GM15510 (cell line): Measurements from ENCODE around the gene AGTRAP.

Source experiments
- POLR2A ChIP-seq: IDR thresholded peaks from 3 replicates; pipeline ENCODE4 v1.6.1; 2011; ENCODE audit warnings: borderline replicate concordance; ENCODE audit not compliant: insufficient read length; ENCODE audit errors: extremely low read depth

The AGTRAP gene

DNA sequence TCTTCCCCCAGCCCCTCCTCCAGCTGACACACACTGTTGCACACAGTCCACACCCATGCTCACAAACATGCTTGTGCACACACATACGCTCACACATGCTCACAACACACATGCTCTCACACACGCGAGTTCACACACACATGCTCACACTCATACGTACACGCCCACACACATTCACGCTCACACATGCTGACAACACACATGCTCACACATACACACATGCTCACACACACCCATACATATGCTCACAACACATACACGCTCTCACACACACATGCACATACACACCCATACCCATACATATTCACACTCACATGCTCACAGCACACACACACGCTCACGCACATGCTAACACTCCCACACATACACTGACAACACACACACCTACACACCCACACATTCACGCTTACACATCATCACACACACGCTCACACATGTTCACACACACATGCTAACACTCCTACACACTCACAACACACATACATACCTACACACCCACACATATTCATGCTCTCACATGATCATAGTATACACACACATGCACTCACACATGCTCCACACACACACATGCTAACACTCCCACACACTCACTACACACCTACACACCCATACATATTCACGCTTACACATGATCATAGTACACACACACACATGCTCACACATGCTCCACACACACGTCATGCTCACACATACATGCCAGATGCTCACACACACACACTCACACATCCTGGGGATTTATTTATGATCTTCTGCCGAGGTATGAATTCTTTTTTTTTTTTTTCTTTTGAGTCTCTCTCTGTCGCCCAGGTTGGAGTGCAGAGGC lies 33.7 kb upstream of the AGTRAP start:
- TF ChIP-seq POLR2A = no peak

- no peak for TF ChIP-seq POLR2A
Measured at GRCh38 chr1:11703357-11704193, 32.4 kb upstream of the AGTRAP start.

DNA sequence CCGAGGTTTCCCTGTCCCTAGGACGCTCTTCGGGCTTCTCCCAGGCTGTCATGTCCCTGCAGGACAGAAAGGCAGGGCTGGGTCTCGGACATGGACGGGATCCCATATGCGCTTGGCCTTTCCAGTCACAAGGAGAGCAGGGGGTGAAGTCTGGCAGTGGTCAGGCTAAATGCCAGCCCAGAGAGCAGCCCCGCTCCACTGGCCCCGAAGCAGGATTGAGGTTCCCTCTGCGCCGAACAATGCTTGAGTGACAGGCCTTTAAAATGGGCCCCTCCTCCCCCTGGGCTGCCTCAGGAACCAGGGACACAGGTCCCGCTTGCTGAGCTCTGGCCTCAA lies 31.8 kb upstream of the AGTRAP start:
- TF ChIP-seq POLR2A = no peak

GRCh38 chr1:11704691-11705475 lies 31.1 kb upstream of the AGTRAP start:
- TF ChIP-seq POLR2A = no peak

- no peak for TF ChIP-seq POLR2A
Measured at GRCh38 chr1:11705596-11705995, 30.3 kb upstream of the AGTRAP start.

GRCh38 chr1:11706292-11706691 lies 29.6 kb upstream of the AGTRAP start:
- no peak for TF ChIP-seq POLR2A

GRCh38 chr1:11707621-11708276 lies 28.2 kb upstream of the AGTRAP start:
- TF ChIP-seq POLR2A = no peak

DNA sequence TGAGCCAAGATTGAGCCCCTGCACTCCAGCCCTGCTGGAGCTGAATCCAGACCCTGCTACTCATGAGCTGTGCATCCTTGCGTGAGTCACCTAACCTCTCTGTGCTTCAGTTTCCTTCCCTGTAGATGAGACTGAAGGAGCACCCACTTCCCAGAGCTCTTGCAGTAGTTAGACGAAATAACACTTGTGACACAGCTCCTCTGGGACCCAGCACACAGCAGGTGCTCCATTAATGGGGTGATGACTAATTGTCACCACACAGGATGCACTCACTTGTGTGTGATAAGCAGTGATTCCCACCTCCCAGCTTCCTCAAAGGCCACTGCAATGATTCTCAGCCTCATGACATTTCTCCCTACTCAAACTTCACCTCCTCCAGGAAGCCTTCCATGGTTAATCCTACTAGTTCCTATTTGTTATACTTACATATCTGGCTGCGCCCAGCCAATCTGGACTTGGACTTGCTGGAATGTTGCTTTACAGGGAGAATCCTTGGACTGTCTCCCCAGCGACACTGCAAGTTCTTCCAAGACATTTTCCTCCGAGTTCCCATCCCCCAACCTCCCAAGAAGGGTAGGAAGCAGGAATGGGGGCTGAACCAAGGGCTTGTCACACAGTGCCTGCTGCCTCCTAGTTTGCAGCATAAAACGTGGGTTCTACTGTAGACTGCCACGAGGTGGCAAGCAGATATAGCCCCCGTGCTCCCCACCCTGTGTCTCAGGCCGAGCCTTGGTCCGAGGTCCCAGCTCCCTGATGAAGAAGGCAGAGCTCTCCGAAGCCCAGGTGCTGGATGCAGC lies 27.2 kb upstream of the AGTRAP start:
- no peak for TF ChIP-seq POLR2A

DNA sequence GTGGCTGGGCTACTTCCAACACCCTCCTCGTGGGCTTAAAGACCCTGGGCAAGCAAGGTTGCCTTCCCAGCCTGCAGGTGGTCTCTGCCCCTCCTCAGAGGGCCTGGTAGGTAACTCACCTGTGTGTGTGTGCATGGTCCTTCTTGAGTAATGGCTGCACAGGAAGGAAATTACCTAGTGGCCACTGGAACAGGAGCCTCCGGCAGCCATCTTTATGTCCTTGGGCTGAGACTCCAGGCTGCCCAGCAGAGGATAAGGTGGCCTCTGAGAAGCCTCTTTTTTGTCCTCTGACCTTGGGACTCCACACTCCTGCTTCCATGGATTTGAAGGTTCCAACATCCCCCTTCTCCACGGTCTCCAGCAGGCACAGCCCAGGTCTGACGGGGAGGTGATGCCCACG lies 24.4 kb upstream of the AGTRAP start:
- TF ChIP-seq POLR2A = no peak

- no peak for TF ChIP-seq POLR2A
Measured at GRCh38 chr1:11712285-11712684, 23.7 kb upstream of the AGTRAP start.

DNA sequence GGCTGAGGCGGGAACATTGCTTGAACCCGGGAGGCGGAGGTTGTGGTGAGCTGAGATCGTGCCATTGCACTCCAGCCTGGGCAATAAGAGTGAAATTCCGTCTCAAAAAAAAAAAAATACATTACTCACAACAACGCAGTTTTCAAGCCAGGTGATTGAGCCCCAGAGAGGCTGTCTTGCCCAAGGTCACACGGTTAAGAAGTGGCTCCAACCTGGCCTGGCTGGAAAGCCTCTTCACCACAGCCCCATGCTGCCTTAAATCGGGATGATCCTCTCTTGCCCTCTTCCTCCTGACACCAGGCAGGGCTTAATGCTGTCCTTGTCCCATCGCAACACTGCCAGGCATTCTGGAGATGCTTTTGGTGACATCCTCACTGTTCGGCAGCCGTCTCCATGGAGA lies 22.8 kb upstream of the AGTRAP start:
- TF ChIP-seq POLR2A = no peak

DNA sequence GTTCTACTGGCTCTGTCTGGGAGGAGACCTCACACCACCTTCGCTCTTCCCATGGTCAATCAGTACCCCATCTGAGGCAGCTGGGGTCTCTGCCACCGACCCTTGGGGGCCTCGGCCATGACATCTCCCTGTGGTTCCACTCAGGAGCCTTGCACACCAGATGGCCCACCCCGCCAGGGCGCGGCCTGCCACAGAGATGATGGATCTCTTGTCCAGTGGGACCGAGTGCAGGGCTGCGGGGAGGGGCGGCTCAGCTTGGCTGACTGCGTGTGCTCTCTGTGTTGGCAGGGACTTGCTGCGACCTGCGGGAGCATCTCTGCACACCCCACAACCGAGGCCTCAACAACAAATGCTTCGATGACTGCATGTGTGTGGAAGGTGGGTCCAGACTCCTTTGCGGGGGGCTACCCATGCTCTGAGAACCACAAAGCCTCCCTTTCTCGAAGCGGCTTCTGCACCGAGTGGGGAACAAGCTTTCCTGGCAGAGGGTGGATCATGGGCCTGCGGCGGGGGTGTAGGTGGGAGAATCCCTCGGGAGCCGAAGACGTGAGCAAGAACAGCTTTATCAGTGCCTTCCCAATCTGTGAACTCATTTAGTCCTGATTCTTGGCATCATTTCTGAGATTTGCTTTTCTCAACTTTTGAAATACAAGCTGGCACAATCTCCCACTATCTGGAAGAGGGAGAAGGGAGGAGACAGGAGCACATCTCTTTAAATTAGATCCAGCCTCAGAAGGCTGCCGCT lies 20.9 kb upstream of the AGTRAP start:
- no peak for TF ChIP-seq POLR2A

DNA sequence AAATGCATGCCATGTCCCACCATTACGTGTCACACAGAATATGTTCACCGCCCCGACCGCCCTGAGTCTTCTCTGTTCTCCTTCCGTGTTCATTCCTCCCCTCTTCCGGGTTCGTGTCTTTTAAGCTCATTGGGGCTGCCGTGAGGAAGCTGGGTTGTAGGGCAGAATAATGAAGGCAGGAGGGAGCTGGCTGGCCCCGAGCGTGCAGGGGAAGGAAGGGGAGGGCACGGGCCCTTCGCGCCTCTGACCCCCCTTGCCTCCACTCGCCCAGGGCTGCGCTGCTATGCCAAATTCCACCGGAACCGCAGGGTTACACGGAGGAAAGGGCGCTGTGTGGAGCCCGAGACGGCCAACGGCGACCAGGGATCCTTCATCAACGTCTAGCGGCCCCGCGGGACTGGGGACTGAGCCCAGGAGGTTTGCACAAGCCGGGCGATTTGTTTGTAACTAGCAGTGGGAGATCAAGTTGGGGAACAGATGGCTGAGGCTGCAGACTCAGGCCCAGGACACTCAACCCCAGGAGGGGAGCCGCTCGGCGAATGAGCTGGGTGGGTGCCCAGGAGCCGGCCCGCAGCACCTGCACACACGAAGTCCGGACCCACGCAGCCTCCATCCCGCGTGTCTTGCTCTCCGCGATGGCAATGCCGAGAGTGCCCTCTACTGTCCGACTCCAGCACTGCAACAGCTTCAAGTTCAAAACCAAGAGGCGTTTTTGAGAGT lies 16.5 kb upstream of the AGTRAP start:
- no peak for TF ChIP-seq POLR2A

GRCh38 chr1:11720033-11720376 lies 15.9 kb upstream of the AGTRAP start:
- no peak for TF ChIP-seq POLR2A

DNA sequence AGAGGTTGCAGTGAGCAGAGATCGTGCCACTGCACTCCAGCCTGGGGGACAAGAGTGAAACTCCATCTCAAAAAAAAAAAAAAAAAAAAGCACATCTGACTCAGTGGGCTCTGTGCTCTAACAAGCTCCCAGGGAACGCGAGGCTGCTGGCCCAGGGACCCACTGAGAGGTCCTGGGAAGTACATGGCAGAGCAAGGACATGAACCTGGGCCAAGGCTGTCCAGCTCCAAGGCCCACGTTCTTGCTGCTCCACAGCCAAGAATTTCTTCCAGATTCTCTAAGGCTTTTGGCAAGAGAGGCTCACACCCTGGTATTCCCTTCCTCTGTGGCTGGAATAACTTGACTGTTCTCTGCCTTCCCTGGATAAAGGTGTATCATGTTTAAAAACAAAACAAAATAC lies 15.4 kb upstream of the AGTRAP start:
- no peak for TF ChIP-seq POLR2A
